ENCODE data around the gene MGME1. TPM values are rescaled to one million over a fixed set of nuclear protein-coding genes. Genes with fewer than 3 reads are reported as not detected.

Gene MGME1
- total RNA-seq, 1 donor from 2014 or later, result 14.2 TPM

DNA sequence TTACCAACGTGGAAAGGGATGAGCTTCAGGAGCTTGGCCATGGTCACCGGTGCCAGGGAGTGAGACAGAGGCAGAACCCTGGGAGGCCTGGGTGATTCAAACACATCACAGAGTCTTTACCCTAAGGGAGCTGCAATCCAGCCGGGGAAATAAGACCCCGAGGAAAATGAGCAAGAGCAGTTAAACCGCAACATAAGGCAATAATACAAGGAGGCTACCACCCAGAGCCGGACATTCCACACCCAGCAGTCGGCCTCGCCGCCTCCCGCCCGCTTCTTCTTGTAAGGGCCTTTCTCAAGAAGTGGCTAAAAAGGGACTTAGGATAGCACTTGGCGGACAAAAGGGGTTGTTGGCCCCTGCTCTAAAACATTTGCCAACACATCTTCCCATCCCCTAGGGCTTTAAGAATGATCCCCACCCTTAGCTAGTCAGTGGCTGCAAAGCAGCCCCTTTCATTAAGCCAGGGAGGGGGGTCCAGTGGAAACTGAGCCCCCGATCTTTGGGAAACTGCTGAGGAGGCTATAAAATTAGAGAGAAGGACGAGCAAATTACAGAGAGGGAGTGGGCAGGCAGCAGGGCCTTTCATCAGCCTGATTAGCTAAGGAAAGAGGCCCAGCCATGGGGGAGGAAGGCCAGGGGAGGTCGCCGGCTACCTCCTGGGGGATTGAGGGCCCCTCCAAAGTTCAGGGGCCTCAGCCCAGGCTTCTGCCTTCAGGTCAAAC, 34.5 kb upstream of the MGME1 start:
- FAIRE-seq, result no peak
- Histone ChIP-seq H3K4me1 (ENCODE audit: insufficient read depth, low read length) (peaks cover 48% of the 10 kb centered on the region), H3K36me3 (ENCODE audit: insufficient read depth, low read length) (no peaks in the 10 kb centered on the region), H3K9me3 (ENCODE audit: insufficient read depth, low read depth, low read length) (no peaks in the 10 kb centered on the region), H2AFZ (ENCODE audit: low read depth, low read length) (no peak overlapping the region), H3K27ac (ENCODE audit: low read depth, low read length) (peak overlapping the region; percentile 71), H3K4me3 (ENCODE audit: insufficient read depth, low read depth, low read length) (no peak overlapping the region), H3K27me3 (ENCODE audit: insufficient read depth, low read length) (no peaks in the 10 kb centered on the region), H3K9ac (ENCODE audit: low read length) (peak overlapping the region; percentile 73), H3K79me2 (ENCODE audit: insufficient read depth, low read length) (no peaks in the 10 kb centered on the region), H3K4me2 (ENCODE audit: low read length) (peak overlapping the region; percentile 61), H4K20me1 (ENCODE audit: insufficient read depth, low read length) (peaks cover 10% of the 10 kb centered on the region)
- peak; percentile 52 for DNase-seq (ENCODE audit: low read depth)
- peaks cover 17% of the 10 kb centered on the region for H3K4me1 Mint-ChIP-seq (ENCODE audit: low read depth, unreplicated experiment)
- no peak overlapping the region for H3K4me3 Mint-ChIP-seq (ENCODE audit: unreplicated experiment)
- H3K36me3 Mint-ChIP-seq (ENCODE audit: low read depth, unreplicated experiment), result no peaks in the 10 kb centered on the region
- H3K9me3 Mint-ChIP-seq (ENCODE audit: unreplicated experiment), result no peaks in the 10 kb centered on the region
- no peak overlapping the region for H3K27ac Mint-ChIP-seq (ENCODE audit: unreplicated experiment)
- no peaks in the 10 kb centered on the region for H3K27me3 Mint-ChIP-seq (ENCODE audit: low read depth, unreplicated experiment)
- no peak for TF ChIP-seq EZH2 (IDR thresholded peaks at IDR 0.05; ENCODE audit: insufficient read depth, low read length)
- TF ChIP-seq, protein P1, sequence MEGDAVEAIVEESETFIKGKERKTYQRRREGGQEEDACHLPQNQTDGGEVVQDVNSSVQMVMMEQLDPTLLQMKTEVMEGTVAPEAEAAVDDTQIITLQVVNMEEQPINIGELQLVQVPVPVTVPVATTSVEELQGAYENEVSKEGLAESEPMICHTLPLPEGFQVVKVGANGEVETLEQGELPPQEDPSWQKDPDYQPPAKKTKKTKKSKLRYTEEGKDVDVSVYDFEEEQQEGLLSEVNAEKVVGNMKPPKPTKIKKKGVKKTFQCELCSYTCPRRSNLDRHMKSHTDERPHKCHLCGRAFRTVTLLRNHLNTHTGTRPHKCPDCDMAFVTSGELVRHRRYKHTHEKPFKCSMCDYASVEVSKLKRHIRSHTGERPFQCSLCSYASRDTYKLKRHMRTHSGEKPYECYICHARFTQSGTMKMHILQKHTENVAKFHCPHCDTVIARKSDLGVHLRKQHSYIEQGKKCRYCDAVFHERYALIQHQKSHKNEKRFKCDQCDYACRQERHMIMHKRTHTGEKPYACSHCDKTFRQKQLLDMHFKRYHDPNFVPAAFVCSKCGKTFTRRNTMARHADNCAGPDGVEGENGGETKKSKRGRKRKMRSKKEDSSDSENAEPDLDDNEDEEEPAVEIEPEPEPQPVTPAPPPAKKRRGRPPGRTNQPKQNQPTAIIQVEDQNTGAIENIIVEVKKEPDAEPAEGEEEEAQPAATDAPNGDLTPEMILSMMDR (IDR thresholded peaks at IDR 0.05; ENCODE audit: insufficient read depth, low read depth, low read length), result no peak

- Mint-ChIP-seq H3K9me3 (ENCODE audit: unreplicated experiment) (no peaks in the 10 kb centered on the region), H3K36me3 (ENCODE audit: low read depth, unreplicated experiment) (peaks cover 3% of the 10 kb centered on the region), H3K4me3 (ENCODE audit: unreplicated experiment) (no peak overlapping the region), H3K27ac (ENCODE audit: unreplicated experiment) (no peak overlapping the region), H3K27me3 (ENCODE audit: low read depth, unreplicated experiment) (no peaks in the 10 kb centered on the region), H3K4me1 (ENCODE audit: low read depth, unreplicated experiment) (peaks cover 20% of the 10 kb centered on the region)
- H3K4me3 ChIP-seq (ENCODE audit: insufficient read depth, low read depth, low read length), result no peak overlapping the region
- peak overlapping the region; percentile 71 for H3K27ac ChIP-seq (ENCODE audit: low read depth, low read length)
- DNase-seq (ENCODE audit: low read depth), result no peak
- no peak overlapping the region for H3K9ac ChIP-seq (ENCODE audit: low read length)
- H3K79me2 ChIP-seq (ENCODE audit: insufficient read depth, low read length), result no peaks in the 10 kb centered on the region
- peaks cover 2% of the 10 kb centered on the region for H3K36me3 ChIP-seq (ENCODE audit: insufficient read depth, low read length)
- no peaks in the 10 kb centered on the region for H3K9me3 ChIP-seq (ENCODE audit: insufficient read depth, low read depth, low read length)
- no peak overlapping the region for H2AFZ ChIP-seq (ENCODE audit: low read depth, low read length)
- peaks cover 48% of the 10 kb centered on the region for H3K4me1 ChIP-seq (ENCODE audit: insufficient read depth, low read length)
- H3K27me3 ChIP-seq (ENCODE audit: insufficient read depth, low read length), result no peaks in the 10 kb centered on the region
- FAIRE-seq, result no peak
- H3K4me2 ChIP-seq (ENCODE audit: low read length), result no peak overlapping the region
- peaks cover 19% of the 10 kb centered on the region for H4K20me1 ChIP-seq (ENCODE audit: insufficient read depth, low read length)
- TF ChIP-seq EZH2 (IDR thresholded peaks at IDR 0.05; ENCODE audit: insufficient read depth, low read length), result no peak
- TF ChIP-seq, protein P1 (IDR thresholded peaks at IDR 0.05; ENCODE audit: insufficient read depth, low read depth, low read length), result no peak
Measured at GRCh38 chr20:17935186-17935585, 33.6 kb upstream of the MGME1 start.

DNA sequence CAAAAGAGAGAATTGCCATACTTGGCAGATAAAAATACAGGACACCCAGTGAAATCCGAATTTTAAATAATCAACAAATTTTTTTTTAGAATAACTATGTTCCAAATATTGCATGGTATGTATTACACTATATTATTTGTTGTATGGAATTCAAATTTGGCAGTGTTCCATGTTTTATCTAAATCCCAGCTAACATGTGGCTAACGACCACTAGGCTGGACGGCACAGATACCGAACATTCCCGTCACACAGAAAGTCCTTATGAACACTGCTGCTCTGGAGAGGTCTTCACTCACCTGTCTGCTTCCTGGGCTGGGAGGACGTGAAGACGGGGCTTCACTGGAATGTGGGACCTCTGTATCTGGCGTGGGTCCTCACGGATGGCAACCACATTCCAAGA, 33.1 kb upstream of the MGME1 start:
- Histone ChIP-seq H3K9ac (ENCODE audit: low read length) (no peak overlapping the region), H4K20me1 (ENCODE audit: insufficient read depth, low read length) (peaks cover 24% of the 10 kb centered on the region), H3K36me3 (ENCODE audit: insufficient read depth, low read length) (peaks cover 4% of the 10 kb centered on the region), H3K9me3 (ENCODE audit: insufficient read depth, low read depth, low read length) (no peaks in the 10 kb centered on the region), H3K27me3 (ENCODE audit: insufficient read depth, low read length) (no peaks in the 10 kb centered on the region), H3K4me1 (ENCODE audit: insufficient read depth, low read length) (peaks cover 51% of the 10 kb centered on the region), H3K4me2 (ENCODE audit: low read length) (peak overlapping the region; percentile 61), H3K27ac (ENCODE audit: low read depth, low read length) (peak overlapping the region; percentile 45), H3K4me3 (ENCODE audit: insufficient read depth, low read depth, low read length) (no peak overlapping the region), H3K79me2 (ENCODE audit: insufficient read depth, low read length) (no peaks in the 10 kb centered on the region), H2AFZ (ENCODE audit: low read depth, low read length) (no peak overlapping the region)
- TF ChIP-seq, protein P1 (IDR thresholded peaks at IDR 0.05; ENCODE audit: insufficient read depth, low read depth, low read length), result no peak
- no peak for TF ChIP-seq EZH2 (IDR thresholded peaks at IDR 0.05; ENCODE audit: insufficient read depth, low read length)
- DNase-seq (ENCODE audit: low read depth) (no peak), FAIRE-seq (no peak)
- H3K4me1 Mint-ChIP-seq (ENCODE audit: low read depth, unreplicated experiment), result peaks cover 20% of the 10 kb centered on the region
- no peaks in the 10 kb centered on the region for H3K27me3 Mint-ChIP-seq (ENCODE audit: low read depth, unreplicated experiment)
- H3K9me3 Mint-ChIP-seq (ENCODE audit: unreplicated experiment), result no peaks in the 10 kb centered on the region
- H3K36me3 Mint-ChIP-seq (ENCODE audit: low read depth, unreplicated experiment), result peaks cover 3% of the 10 kb centered on the region
- no peak overlapping the region for H3K27ac Mint-ChIP-seq (ENCODE audit: unreplicated experiment)
- no peak overlapping the region for H3K4me3 Mint-ChIP-seq (ENCODE audit: unreplicated experiment)
